GM12864 (cell line): ENCODE measurements around the gene KIF1B.

ENCODE experiments used
- DNase-seq: peaks from one replicate; pipeline ENCODE4 v3.0.0-alpha.2; 2011; ENCODE audit warnings: low read depth
- H3K4me3 ChIP-seq: 2 replicates; pipeline ENCODE4 v1.5.1; 2011; ENCODE audit warnings: mild to moderate bottlenecking, low read depth, low read length, control low read depth
- TF ChIP-seq, protein P1 (sequence below): IDR thresholded peaks from 2 replicates; pipeline ENCODE4 v1.5.1; 2011; ENCODE audit warnings: low read depth, mild to moderate bottlenecking, moderate library complexity, low read length, control low read depth, inconsistent platforms; ENCODE audit errors: missing control alignments

Gene KIF1B

DNA sequence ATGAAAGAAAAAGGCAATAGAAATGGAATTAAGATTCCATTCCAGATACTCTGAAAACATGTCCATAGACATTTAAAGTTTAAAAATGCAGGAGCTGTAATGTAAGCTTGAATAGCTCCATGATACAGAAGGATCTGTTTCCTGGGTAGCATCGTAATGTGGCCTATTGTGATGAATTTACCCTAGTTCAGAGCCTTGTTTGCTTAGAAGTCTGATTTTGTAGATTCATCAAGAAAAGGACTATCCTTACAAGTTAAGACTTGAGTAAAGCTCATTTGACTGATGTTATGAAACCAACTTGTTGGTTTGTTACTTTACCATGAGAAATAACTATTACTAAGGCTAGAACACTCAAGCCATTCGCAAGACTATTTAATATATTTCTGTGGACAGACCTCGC, 55.5 kb downstream of the KIF1B start:
- TF ChIP-seq, protein P1, sequence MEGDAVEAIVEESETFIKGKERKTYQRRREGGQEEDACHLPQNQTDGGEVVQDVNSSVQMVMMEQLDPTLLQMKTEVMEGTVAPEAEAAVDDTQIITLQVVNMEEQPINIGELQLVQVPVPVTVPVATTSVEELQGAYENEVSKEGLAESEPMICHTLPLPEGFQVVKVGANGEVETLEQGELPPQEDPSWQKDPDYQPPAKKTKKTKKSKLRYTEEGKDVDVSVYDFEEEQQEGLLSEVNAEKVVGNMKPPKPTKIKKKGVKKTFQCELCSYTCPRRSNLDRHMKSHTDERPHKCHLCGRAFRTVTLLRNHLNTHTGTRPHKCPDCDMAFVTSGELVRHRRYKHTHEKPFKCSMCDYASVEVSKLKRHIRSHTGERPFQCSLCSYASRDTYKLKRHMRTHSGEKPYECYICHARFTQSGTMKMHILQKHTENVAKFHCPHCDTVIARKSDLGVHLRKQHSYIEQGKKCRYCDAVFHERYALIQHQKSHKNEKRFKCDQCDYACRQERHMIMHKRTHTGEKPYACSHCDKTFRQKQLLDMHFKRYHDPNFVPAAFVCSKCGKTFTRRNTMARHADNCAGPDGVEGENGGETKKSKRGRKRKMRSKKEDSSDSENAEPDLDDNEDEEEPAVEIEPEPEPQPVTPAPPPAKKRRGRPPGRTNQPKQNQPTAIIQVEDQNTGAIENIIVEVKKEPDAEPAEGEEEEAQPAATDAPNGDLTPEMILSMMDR: no peak
- DNase-seq: no peak
- no peak overlapping the region for H3K4me3 ChIP-seq

DNA sequence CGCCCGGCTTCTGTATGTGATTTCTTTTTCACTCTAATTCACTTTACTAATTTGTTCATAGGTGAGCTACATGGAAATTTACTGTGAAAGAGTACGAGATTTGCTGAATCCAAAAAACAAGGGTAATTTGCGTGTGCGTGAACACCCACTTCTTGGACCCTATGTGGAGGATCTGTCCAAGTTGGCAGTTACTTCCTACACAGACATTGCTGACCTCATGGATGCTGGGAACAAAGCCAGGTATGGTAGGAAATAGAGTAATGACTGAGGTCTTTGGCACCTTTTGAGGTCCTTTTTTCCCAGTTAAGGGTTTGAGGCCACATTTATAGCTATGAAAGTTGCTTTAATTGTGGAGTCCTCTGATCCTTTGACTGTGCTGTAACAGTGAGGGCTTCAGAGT, 56.9 kb downstream of the KIF1B start:
- DNase-seq: no peak

DNA sequence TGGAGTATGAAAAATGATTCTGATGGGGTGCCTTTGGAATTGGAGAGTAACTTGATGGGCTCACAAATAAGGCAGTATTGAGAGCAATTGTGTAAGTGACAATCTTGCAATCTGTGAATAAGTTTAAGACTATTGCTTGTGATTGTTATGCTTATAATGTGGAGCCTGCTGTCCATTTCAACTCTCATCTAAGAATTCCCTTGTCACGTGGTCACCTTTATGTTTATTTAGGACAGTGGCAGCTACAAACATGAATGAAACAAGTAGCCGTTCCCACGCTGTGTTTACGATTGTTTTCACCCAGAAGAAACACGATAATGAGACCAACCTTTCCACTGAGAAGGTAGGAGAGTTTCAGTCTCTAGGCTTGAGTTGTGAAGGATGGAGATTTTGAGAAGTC, 57.6 kb downstream of the KIF1B start:
- TF ChIP-seq, protein P1: no peak
- DNase-seq: no peak
- H3K4me3 ChIP-seq: no peak overlapping the region

More for the DNA sequence above, 56.9 kb downstream of the KIF1B start:
- no peak overlapping the region for H3K4me3 ChIP-seq
- TF ChIP-seq, protein P1: no peak

DNA sequence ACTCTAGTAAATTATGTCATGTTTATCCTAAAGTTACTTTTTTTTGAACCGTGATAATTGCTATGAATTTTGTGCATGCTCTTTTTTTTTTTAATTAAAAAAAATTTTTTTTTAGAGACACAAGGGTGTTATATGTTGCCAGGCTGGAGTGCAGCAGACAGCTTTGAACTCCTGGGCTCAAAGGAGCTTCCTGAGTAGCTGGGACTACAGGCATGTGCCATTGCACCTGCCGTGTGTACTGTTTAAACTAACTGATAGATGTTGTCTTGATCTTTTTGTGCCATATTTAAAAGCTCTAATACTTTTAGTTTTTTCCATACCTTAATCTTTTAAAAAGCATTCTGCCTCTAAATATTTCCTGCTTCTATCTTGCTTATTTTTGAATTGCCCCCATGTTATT, 60.7 kb downstream of the KIF1B start:
- H3K4me3 ChIP-seq: no peak overlapping the region
- TF ChIP-seq, protein P1: no peak
- no peak for DNase-seq

DNA sequence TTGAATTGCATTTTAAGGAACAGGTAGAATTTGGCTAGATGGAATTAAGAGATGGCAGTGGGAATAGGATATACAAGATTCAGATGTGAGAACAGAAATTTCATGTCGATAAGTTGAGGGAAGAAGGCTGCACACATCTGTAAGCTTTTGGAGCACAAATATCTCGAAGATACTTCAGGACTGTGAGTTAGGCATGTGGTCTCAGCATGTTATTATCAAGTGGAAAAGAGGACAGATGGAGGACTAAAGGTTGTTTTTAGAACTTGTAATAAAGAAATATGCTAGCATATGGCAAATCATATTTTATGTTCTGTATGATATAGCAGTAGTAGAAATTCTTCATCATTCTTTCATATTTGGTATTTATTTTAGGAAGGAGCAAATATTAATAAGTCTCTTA, 61.5 kb downstream of the KIF1B start:
- H3K4me3 ChIP-seq: no peak overlapping the region
- TF ChIP-seq, protein P1: no peak
- DNase-seq: no peak

DNA sequence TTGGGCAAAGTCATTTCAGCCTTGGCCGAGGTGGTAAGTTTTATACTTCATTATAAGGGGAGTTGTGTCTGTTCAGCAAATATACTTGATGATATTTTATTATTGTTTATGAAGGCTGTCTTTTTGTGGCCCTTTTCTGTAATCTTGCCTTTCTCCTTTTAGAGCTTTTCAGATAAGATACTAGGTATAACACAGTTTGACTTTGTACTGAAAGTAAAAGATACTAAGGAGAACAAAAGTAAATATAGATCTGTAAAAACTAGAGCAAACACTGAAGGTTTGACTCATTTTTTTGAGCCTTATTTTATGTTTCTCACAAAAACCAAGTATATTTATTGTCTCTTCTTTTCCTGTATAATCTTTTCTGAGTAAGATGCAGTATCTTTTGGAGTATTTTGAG, 61.9 kb downstream of the KIF1B start:
- DNase-seq: no peak
- TF ChIP-seq, protein P1: no peak
- H3K4me3 ChIP-seq: no peak overlapping the region

DNA sequence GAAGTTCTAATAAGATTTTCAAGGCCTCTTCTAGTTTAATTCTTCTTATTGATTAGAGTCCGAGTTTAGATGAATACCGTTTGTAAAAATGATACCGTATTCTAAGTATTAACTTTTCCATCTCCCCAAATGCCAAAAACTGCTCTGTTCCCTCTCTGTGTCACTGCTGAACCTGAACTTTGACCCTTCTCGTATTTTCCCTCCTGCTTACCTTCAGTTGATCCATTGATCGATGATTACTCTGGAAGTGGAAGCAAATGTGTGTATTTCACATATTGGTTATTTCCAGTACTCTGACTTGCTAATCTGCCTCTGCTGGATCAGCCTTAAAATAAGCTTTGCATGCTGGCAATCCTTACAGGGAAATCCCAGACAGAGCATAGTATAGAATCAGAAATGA, 68.5 kb downstream of the KIF1B start:
- TF ChIP-seq, protein P1: no peak
- no peak for DNase-seq
- no peak overlapping the region for H3K4me3 ChIP-seq
